Measurements from ENCODE around the gene SRGAP1.

- TF ChIP-seq, protein P1, sequence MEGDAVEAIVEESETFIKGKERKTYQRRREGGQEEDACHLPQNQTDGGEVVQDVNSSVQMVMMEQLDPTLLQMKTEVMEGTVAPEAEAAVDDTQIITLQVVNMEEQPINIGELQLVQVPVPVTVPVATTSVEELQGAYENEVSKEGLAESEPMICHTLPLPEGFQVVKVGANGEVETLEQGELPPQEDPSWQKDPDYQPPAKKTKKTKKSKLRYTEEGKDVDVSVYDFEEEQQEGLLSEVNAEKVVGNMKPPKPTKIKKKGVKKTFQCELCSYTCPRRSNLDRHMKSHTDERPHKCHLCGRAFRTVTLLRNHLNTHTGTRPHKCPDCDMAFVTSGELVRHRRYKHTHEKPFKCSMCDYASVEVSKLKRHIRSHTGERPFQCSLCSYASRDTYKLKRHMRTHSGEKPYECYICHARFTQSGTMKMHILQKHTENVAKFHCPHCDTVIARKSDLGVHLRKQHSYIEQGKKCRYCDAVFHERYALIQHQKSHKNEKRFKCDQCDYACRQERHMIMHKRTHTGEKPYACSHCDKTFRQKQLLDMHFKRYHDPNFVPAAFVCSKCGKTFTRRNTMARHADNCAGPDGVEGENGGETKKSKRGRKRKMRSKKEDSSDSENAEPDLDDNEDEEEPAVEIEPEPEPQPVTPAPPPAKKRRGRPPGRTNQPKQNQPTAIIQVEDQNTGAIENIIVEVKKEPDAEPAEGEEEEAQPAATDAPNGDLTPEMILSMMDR (optimal IDR thresholded peaks at IDR 0.05 in 1 of 3, IDR thresholded peaks at IDR 0.05 in 1 of 3, conservative IDR thresholded peaks at IDR 0.05 in 1 of 3; ENCODE audit: extremely low read depth in 1 of 3, insufficient read depth in 2 of 3, low read length in 3 of 3): no peak
- no peak for TF ChIP-seq EZH2 (IDR thresholded peaks at IDR 0.05; ENCODE audit: low read length)
Measured at GRCh38 chr12:64103825-64104740, 259.6 kb downstream of the SRGAP1 start.
